GM21576 (cell line): Measurements from ENCODE around the gene THSD4.

ENCODE experiments used
- ATAC-seq: cut with Tn5 transposase; IDR thresholded peaks from one replicate; pipeline ENCODE4 v1.9.1; 2021; ENCODE audit warnings: mild to moderate bottlenecking, moderate library complexity; ENCODE audit not compliant: unreplicated experiment

The THSD4 gene

GRCh38 chr15:71288348-71288955, 173.2 kb downstream of the THSD4 start:
- ATAC-seq: no peak

GRCh38 chr15:71290002-71290401, 174.7 kb downstream of the THSD4 start:
- ATAC-seq: no peak

- no peak for ATAC-seq
These were observed 175.8 kb downstream of the THSD4 start for GRCh38 chr15:71290881-71291635.

- ATAC-seq: no peak
These were observed 176.5 kb downstream of the THSD4 start for GRCh38 chr15:71291723-71292122.

- ATAC-seq: no peak
These were observed 178.5 kb downstream of the THSD4 start for GRCh38 chr15:71293723-71294122.

GRCh38 chr15:71294251-71294910, 179.1 kb downstream of the THSD4 start:
- no peak for ATAC-seq

- ATAC-seq: no peak
These were observed 179.8 kb downstream of the THSD4 start for GRCh38 chr15:71294911-71295602.

GRCh38 chr15:71295603-71296314, 180.5 kb downstream of the THSD4 start:
- no peak for ATAC-seq

- no peak for ATAC-seq
These were observed 181.0 kb downstream of the THSD4 start for GRCh38 chr15:71296315-71296679.

GRCh38 chr15:71301958-71302621, 186.8 kb downstream of the THSD4 start:
- no peak for ATAC-seq

- ATAC-seq: no peak
These were observed 187.7 kb downstream of the THSD4 start for GRCh38 chr15:71302861-71303410.

GRCh38 chr15:71303977-71304376, 188.7 kb downstream of the THSD4 start:
- ATAC-seq: no peak

GRCh38 chr15:71304681-71305080, 189.4 kb downstream of the THSD4 start:
- ATAC-seq: no peak

- no peak for ATAC-seq
These were observed 191.3 kb downstream of the THSD4 start for GRCh38 chr15:71306538-71306937.

GRCh38 chr15:71312194-71312708, 197.0 kb downstream of the THSD4 start:
- no peak for ATAC-seq

GRCh38 chr15:71312731-71313460, 197.6 kb downstream of the THSD4 start:
- no peak for ATAC-seq

- ATAC-seq: no peak
These were observed 198.5 kb downstream of the THSD4 start for GRCh38 chr15:71313806-71314205.

GRCh38 chr15:71314956-71315537, 199.8 kb downstream of the THSD4 start:
- no peak for ATAC-seq

- ATAC-seq: no peak
These were observed 201.6 kb downstream of the THSD4 start for GRCh38 chr15:71316911-71317310.
